Measurements from ENCODE around the gene SLC25A19.

SLC25A19 gene

GRCh38 chr17:75289115-75289831 is at the start of gene SLC25A19:
Gene SLC25A19 (minus strand): TSS chr17:75289433. CDS start chr17:75286764, 2,669 bp downstream.
- peak; percentile 99 for DNase-seq (ENCODE audit: low read depth)

- peak; percentile 34 for DNase-seq (ENCODE audit: low read depth)
Measured at GRCh38 chr17:75338335-75338734, 49.1 kb upstream of the SLC25A19 start.

- no peak for DNase-seq (ENCODE audit: low read depth)
Measured at GRCh38 chr17:75335315-75335714, 46.1 kb upstream of the SLC25A19 start.

- DNase-seq (ENCODE audit: low read depth) = no peak
Measured at GRCh38 chr17:75334723-75335122, 45.5 kb upstream of the SLC25A19 start.

GRCh38 chr17:75331671-75332070 is 42.4 kb upstream of the SLC25A19 start:
- no peak for DNase-seq (ENCODE audit: low read depth)

GRCh38 chr17:75327757-75328156 is 38.5 kb upstream of the SLC25A19 start:
- no peak for DNase-seq (ENCODE audit: low read depth)

- no peak for DNase-seq (ENCODE audit: low read depth)
Measured at GRCh38 chr17:75326226-75326848, 37.1 kb upstream of the SLC25A19 start.

- DNase-seq (ENCODE audit: low read depth) = no peak
Measured at GRCh38 chr17:75325827-75326225, 36.6 kb upstream of the SLC25A19 start.

- DNase-seq (ENCODE audit: low read depth) = no peak
Measured at GRCh38 chr17:75325348-75325747, 36.1 kb upstream of the SLC25A19 start.

GRCh38 chr17:75321506-75321905 is 32.3 kb upstream of the SLC25A19 start:
- DNase-seq (ENCODE audit: low read depth) = no peak

GRCh38 chr17:75319904-75320691 is 30.9 kb upstream of the SLC25A19 start:
- DNase-seq (ENCODE audit: low read depth) = no peak

- no peak for DNase-seq (ENCODE audit: low read depth)
Measured at GRCh38 chr17:75318615-75319222, 29.5 kb upstream of the SLC25A19 start.

- DNase-seq (ENCODE audit: low read depth) = no peak
Measured at GRCh38 chr17:75318211-75318610, 29.0 kb upstream of the SLC25A19 start.

- no peak for DNase-seq (ENCODE audit: low read depth)
Measured at GRCh38 chr17:75317671-75318070, 28.4 kb upstream of the SLC25A19 start.

- DNase-seq (ENCODE audit: low read depth) = no peak
Measured at GRCh38 chr17:75316253-75316652, 27.0 kb upstream of the SLC25A19 start.

GRCh38 chr17:75315541-75316243 is 26.5 kb upstream of the SLC25A19 start:
- no peak for DNase-seq (ENCODE audit: low read depth)

GRCh38 chr17:75313941-75314551 is 24.8 kb upstream of the SLC25A19 start:
- no peak for DNase-seq (ENCODE audit: low read depth)

GRCh38 chr17:75308732-75309629 is 19.7 kb upstream of the SLC25A19 start:
- DNase-seq (ENCODE audit: low read depth) = no peak

GRCh38 chr17:75307957-75308731 is 18.9 kb upstream of the SLC25A19 start:
- no peak for DNase-seq (ENCODE audit: low read depth)
